MCF 10A (cell line): Measurements from ENCODE around the gene SAMD4A. TPM values are rescaled to one million over a fixed set of nuclear protein-coding genes. Genes with fewer than 3 reads are reported as not detected.

Experiments used
- BruUV-seq: library from RNA; stranded (reverse); fragments of 400-500 nt; replicated peaks from 2 replicates; lab custom pipeline; 2021; lab: Mats Ljungman, UMichigan
- CTCF ChIA-PET: fragments of 300-600 bp; sonication (Branson Sonifier 250); formaldehyde crosslinking; extraction: SDS; loops from one replicate; lab custom pipeline; 2021; ENCODE audit warnings: antibody characterized with exemption, inconsistent platforms; lab: Yijun Ruan, JAX
- POLR2A ChIA-PET: fragments of 300-600, 350-650 bp; sonication (Branson Sonifier 250); formaldehyde crosslinking; extraction: SDS; loops from one replicate; lab custom pipeline; 2020; ENCODE audit warnings: antibody characterized with exemption, inconsistent platforms; lab: Yijun Ruan, JAX
- DNase-seq: peaks from one replicate; pipeline ENCODE4 v3.0.0-alpha.2; 2018; ENCODE audit not compliant: unreplicated experiment
- H3K27ac Mint-ChIP-seq: one replicate; pipeline ENCODE4 v1.8.0; 2022; ENCODE audit warnings: mild to moderate bottlenecking, low read depth, mixed read lengths; ENCODE audit not compliant: unreplicated experiment
- H3K27me3 Mint-ChIP-seq: one replicate; pipeline ENCODE4 v1.8.0; 2022; ENCODE audit warnings: mixed read lengths; ENCODE audit not compliant: insufficient read depth, unreplicated experiment
- H3K36me3 Mint-ChIP-seq: one replicate; pipeline ENCODE4 v1.8.0; 2022; ENCODE audit warnings: mild to moderate bottlenecking, moderate library complexity, mixed read lengths; ENCODE audit not compliant: insufficient read depth, unreplicated experiment
- H3K4me1 Mint-ChIP-seq: one replicate; pipeline ENCODE4 v1.8.0; 2022; ENCODE audit warnings: mixed read lengths; ENCODE audit not compliant: insufficient read depth, unreplicated experiment
- H3K4me3 Mint-ChIP-seq: one replicate; pipeline ENCODE4 v1.8.0; 2022; ENCODE audit warnings: mild to moderate bottlenecking, moderate library complexity, mixed read lengths; ENCODE audit not compliant: unreplicated experiment
- H3K9me3 Mint-ChIP-seq: one replicate; pipeline ENCODE4 v1.8.0; 2022; ENCODE audit warnings: mixed read lengths; ENCODE audit not compliant: unreplicated experiment
- CTCF ChIP-seq: fragments of 200-600 bp; IDR thresholded peaks from one replicate; pipeline ENCODE4 v1.8.0; 2022; ENCODE audit warnings: antibody characterized with exemption, mild to moderate bottlenecking; ENCODE audit not compliant: unreplicated experiment
- intact Hi-C: fragments of 100-400 bp; cut with micrococcal nuclease; formaldehyde crosslinking; loops from 2 replicates; pipeline ENCODE4 v1.14.1; 2022
- total RNA-seq: library from RNA; stranded (reverse); gene quantifications from 2 replicates; pipeline ENCODE4 v1.2.3, GENCODE V29; 2022

Gene SAMD4A
- total RNA-seq, 1 experiment from 2014 or later = 63.5 TPM

- Mint-ChIP-seq H3K4me3 (no peak overlapping the region), H3K4me1 (peaks cover 11% of the 10 kb centered on the region), H3K36me3 (peaks cover 8% of the 10 kb centered on the region), H3K9me3 (no peaks in the 10 kb centered on the region), H3K27me3 (no peaks in the 10 kb centered on the region), H3K27ac (no peak overlapping the region)
- CTCF ChIA-PET = interaction anchor here (0.8 to 1.0 kb wide), 2 partner anchors 35 to 36 kb away, joined by 3 to 5 read pairs; no protein-coding TSS in a partner anchor
- POLR2A ChIA-PET = no interaction called here
- intact Hi-C loops = no loop called here
- no TSS peak for BruUV-seq
- no peak for DNase-seq
- no peak for TF ChIP-seq CTCF
These were observed 171.1 kb downstream of the SAMD4A start for GRCh38 chr14:54738009-54738408.

- Mint-ChIP-seq H3K4me3 (no peak overlapping the region), H3K27ac (no peak overlapping the region), H3K4me1 (peaks cover 11% of the 10 kb centered on the region), H3K9me3 (no peaks in the 10 kb centered on the region), H3K36me3 (peaks cover 6% of the 10 kb centered on the region), H3K27me3 (no peaks in the 10 kb centered on the region)
- no TSS peak for BruUV-seq
- ChIA-PET CTCF (no interaction called here), POLR2A (interaction anchor here (1.2 kb wide), 2 partner anchors 27 to 64 kb away, joined by 3 to 4 read pairs; no protein-coding TSS in a partner anchor)
- intact Hi-C loops = no loop called here
- TF ChIP-seq CTCF = no peak
- DNase-seq = no peak
These were observed 172.6 kb downstream of the SAMD4A start for GRCh38 chr14:54739514-54739913.

GRCh38 chr14:54742492-54743350 is 175.8 kb downstream of the SAMD4A start:
- H3K4me1 Mint-ChIP-seq = peaks cover 6% of the 10 kb centered on the region
- POLR2A ChIA-PET = interaction anchor here (0.7 kb wide), 1 partner anchor 65 kb away, joined by 3 read pairs; no protein-coding TSS in a partner anchor
- H3K36me3 Mint-ChIP-seq = peaks cover 6% of the 10 kb centered on the region

More at GRCh38 chr14:54742492-54743350, 175.8 kb downstream of the SAMD4A start:
- BruUV-seq = no TSS peak
- Mint-ChIP-seq H3K4me3 (no peak overlapping the region), H3K27ac (no peak overlapping the region), H3K9me3 (no peaks in the 10 kb centered on the region), H3K27me3 (no peaks in the 10 kb centered on the region)
- CTCF ChIA-PET = no interaction called here
- TF ChIP-seq CTCF = no peak
- DNase-seq = no peak
- intact Hi-C loops = no loop called here
